Uterus (tissue), 4 donors: Measurements from ENCODE around the gene QSOX1. TPM values are rescaled to one million over a fixed set of nuclear protein-coding genes. Genes with fewer than 3 reads are reported as not detected.
A peak's percentile ranks its signal among the peaks of the same experiment; 100 is the strongest.

Source experiments
- DNase-seq, 2 donors: peaks; one replicate each; pipeline ENCODE4 v3.0.0-alpha.2; 2019 to 2020
- H3K27ac ChIP-seq, 2 donors: fragments of 200-600 bp; sonication (generic); 1 replicate in 1 of 2; 2 replicates in 1 of 2; pipeline ENCODE4 v1.5.1; 2016 to 2018
- H3K27me3 ChIP-seq, 2 donors: fragments of 200-600 bp; sonication (generic); one replicate each; pipeline ENCODE4 v1.5.1; 2018 to 2019; ENCODE audit warnings: control low read depth in 1 of 2
- H3K36me3 ChIP-seq, 2 donors: fragments of 200-600 bp; sonication (generic); one replicate each; pipeline ENCODE4 v1.5.1; 2019; ENCODE audit warnings: control low read depth in 1 of 2
- H3K4me1 ChIP-seq, 2 donors: fragments of 200-600 bp; sonication (generic); one replicate each; pipeline ENCODE4 v1.5.1; 2018 to 2019; ENCODE audit warnings: control low read depth in 1 of 2
- H3K4me3 ChIP-seq, 2 donors: fragments of 200-600 bp; sonication (generic); 1 replicate in 1 of 2; 2 replicates in 1 of 2; pipeline ENCODE4 v1.5.1; 2018 to 2019; ENCODE audit warnings: mild to moderate bottlenecking in 1 of 2
- H3K9me3 ChIP-seq, 2 donors: fragments of 200-600 bp; sonication (generic); one replicate each; pipeline ENCODE4 v1.5.1; 2019; ENCODE audit warnings: control low read depth in 1 of 2
- CTCF ChIP-seq, 4 experiments: fragments of 200-600 bp in 2 of 4; fragments of 450-650 bp in 2 of 4; sonication (generic) in 2 of 4; IDR thresholded peaks; one replicate each; pipeline ENCODE4 v1.5.1; 2016 to 2019; ENCODE audit warnings: antibody characterized with exemption in 4 of 4, mild to moderate bottlenecking in 2 of 4, moderate library complexity in 1 of 4
- POLR2A ChIP-seq, 2 donors: fragments of 450-650 bp; IDR thresholded peaks; one replicate each; pipeline ENCODE4 v1.6.1; 2016; ENCODE audit warnings: antibody characterized with exemption in 2 of 2, mild to moderate bottlenecking in 1 of 2, moderate library complexity in 1 of 2
- intact Hi-C: fragments of 100-400 bp; cut with DNase I; formaldehyde crosslinking; loops from one replicate; pipeline ENCODE4 v1.15.1; 2023; ENCODE audit warnings: low total_unique reads
- total RNA-seq, 4 donors: library from RNA; depleted of rRNA in 3 of 4; stranded (reverse); fragments of >200 nt in 3 of 4; gene quantifications; one replicate each; pipeline versions ENCODE4 v1.1.0 to v1.2.4, GENCODE V29; 2014 to 2023
- donor health status: DM: yes; HTN: yes; CAD: no.

QSOX1 gene
- total RNA-seq, 4 donors from 2014 or later = 18.2 to 96.8 (median 57.7) TPM

GRCh38 chr1:180116964-180117763, 37.5 kb upstream of the QSOX1 start:
- no peak overlapping the region for H3K27ac ChIP-seq

GRCh38 chr1:180117764-180118116, 36.9 kb upstream of the QSOX1 start:
- Histone ChIP-seq H3K27me3 (no peaks in the 10 kb centered on the region), H3K4me1 (peaks cover 0 to 8% of the 10 kb centered on the region in 2 donors), H3K36me3 (no peaks in the 10 kb centered on the region), H3K27ac (no peak overlapping the region), H3K9me3 (no peaks in the 10 kb centered on the region), H3K4me3 (no peak overlapping the region)
- peak; percentile 33 to 41 for DNase-seq
- intact Hi-C loops = no loop called here
- no peak for TF ChIP-seq CTCF (IDR thresholded peaks at IDR 0.05)
- TF ChIP-seq POLR2A (IDR thresholded peaks at IDR 0.05) = no peak

More at GRCh38 chr1:180116964-180117763, 37.5 kb upstream of the QSOX1 start:
- Histone ChIP-seq H3K4me3 (no peak overlapping the region), H3K27me3 (no peaks in the 10 kb centered on the region), H3K4me1 (peaks cover 0 to 11% of the 10 kb centered on the region in 2 donors), H3K9me3 (no peaks in the 10 kb centered on the region), H3K36me3 (no peaks in the 10 kb centered on the region)
- TF ChIP-seq CTCF (IDR thresholded peaks at IDR 0.05) (no peak), POLR2A (IDR thresholded peaks at IDR 0.05) (no peak)
- peak; percentile 46 to 53 for DNase-seq
- intact Hi-C loops = no loop called here

DNA sequence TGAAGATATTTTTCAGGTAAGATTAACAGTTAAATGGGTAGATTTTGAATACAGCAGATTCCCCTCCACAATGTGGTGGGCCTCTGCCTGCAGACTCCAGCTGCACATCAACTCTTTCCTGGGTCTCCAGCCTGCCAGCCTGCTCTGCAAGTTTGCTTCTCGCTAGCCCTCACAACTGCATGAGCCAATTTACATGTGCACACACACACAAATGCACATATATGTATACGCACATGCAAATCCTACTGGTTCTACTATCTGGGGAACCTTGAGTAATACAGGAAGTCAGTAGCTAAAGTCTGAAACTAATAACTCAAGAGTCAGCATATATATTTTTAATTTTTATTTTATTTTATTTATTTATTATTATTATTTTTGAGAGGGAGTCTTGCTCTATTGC, 34.8 kb upstream of the QSOX1 start:
- Histone ChIP-seq H3K27ac (no peak overlapping the region), H3K9me3 (no peaks in the 10 kb centered on the region), H3K36me3 (no peaks in the 10 kb centered on the region), H3K27me3 (no peaks in the 10 kb centered on the region), H3K4me1 (no peaks in the 10 kb centered on the region), H3K4me3 (no peak overlapping the region)
- DNase-seq = no peak
- intact Hi-C loops = no loop called here
- no peak for TF ChIP-seq POLR2A (IDR thresholded peaks at IDR 0.05)
- no peak for TF ChIP-seq CTCF (IDR thresholded peaks at IDR 0.05)

DNA sequence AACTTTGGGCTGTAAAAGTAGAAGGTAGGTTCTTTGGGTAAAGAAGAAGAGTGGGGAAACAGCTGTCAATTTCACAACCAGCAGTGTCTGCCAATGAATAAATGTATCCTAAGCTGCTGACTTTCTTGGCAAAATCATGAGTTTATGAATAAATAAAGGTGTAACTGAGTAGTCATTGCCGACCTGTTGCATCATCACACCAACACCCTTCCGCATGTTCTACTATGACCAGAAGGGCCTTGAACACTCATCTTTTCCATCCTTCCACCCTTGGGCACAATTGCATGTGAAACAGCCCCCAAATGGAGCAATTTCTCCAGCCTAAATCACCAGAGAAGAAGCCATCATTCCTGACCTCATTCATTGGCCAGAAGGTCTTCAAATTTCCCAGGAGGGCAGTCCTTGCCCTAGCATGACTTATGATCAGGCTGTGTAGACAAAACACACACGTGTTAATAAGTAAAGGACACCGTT, 31.2 kb upstream of the QSOX1 start:
- no peaks in the 10 kb centered on the region for H3K4me1 ChIP-seq
- intact Hi-C loops = no loop called here
- H3K4me3 ChIP-seq = no peak overlapping the region
- no peaks in the 10 kb centered on the region for H3K9me3 ChIP-seq
- H3K36me3 ChIP-seq = no peaks in the 10 kb centered on the region
- no peak for TF ChIP-seq CTCF (IDR thresholded peaks at IDR 0.05)
- TF ChIP-seq POLR2A (IDR thresholded peaks at IDR 0.05) = no peak
- H3K27ac ChIP-seq = no peak overlapping the region
- DNase-seq = no peak
- no peaks in the 10 kb centered on the region for H3K27me3 ChIP-seq

DNA sequence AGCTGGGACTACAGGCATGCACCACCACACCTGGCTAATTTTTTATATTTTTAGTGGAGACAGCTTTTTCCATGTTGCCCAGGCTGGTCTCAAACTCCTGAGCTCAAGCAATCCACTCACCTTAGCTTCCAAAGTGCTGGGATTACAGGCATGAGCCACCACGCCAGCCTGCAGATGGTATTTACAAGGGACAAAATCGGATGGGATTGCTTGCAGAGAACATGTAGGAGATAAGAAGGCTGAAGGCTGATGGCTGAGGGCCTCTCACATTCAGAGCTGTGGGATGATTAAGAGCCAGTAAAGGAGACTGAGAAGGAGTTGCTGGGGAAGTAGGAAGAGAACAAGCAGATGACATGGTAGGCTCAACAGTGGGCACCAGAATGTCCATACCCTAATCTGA, 24.0 kb upstream of the QSOX1 start:
- Histone ChIP-seq H3K9me3 (no peaks in the 10 kb centered on the region), H3K4me3 (no peak overlapping the region), H3K27ac (no peak overlapping the region), H3K27me3 (no peaks in the 10 kb centered on the region), H3K4me1 (no peaks in the 10 kb centered on the region), H3K36me3 (no peaks in the 10 kb centered on the region)
- no peak for TF ChIP-seq POLR2A (IDR thresholded peaks at IDR 0.05)
- no peak for TF ChIP-seq CTCF (IDR thresholded peaks at IDR 0.05)
- intact Hi-C loops = no loop called here
- DNase-seq = no peak
